SIG-M5 treated with dmso at 0.1 percent for 504 hours (cell line): ENCODE results near the gene KRTAP17-1.
"Not testable (repeated sequence)": the region's sequence is repeated elsewhere in the genome, so short reads cannot be mapped to it uniquely, and the experiment has no call there.

ENCODE experiments used
- DNase-seq: peaks from one replicate; lab custom pipeline; 2025; ENCODE audit not compliant: unreplicated experiment; lab: John Stamatoyannopoulos, UW

Gene KRTAP17-1

DNA sequence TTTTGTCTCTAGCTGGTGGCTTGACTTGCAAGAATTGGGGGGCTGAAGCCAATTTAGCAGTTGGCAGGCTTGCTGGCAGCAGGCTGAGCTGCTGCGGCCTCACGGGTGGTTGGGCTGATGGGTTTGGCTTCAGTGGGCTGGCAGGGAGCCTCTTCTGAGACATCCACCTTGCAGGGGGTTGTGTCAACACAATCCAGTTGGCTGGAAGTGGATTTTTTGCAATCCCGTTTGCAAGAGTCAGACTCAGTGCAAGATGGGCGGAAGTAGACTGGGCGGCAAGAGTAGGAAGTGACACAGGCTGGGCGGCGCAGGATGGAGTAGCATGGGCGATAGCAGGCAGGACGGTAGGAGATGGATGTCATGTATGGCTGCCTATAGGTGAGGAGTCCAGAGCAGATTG, 7.9 kb downstream of the KRTAP17-1 start:
- DNase-seq, result no peak

DNA sequence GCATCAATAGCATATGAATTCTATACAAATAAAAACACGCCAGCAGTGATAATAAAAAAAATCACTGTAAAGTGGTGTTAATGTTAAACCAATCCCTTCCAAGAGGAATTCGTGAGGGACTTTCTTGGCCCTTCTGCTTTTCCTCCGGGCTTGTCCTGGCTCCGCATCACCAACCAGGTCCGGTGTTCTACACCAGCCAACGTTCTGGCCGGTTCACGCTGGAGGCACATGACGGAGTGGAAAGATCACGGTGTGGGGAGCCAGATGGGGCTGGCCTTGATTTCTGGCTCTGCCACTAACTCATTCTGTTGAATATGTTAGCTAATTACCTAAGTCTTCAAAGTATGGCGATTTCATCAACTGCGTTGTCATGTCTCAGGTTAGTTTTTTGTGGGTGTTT, 11.4 kb downstream of the KRTAP17-1 start:
- DNase-seq, result no peak

DNA sequence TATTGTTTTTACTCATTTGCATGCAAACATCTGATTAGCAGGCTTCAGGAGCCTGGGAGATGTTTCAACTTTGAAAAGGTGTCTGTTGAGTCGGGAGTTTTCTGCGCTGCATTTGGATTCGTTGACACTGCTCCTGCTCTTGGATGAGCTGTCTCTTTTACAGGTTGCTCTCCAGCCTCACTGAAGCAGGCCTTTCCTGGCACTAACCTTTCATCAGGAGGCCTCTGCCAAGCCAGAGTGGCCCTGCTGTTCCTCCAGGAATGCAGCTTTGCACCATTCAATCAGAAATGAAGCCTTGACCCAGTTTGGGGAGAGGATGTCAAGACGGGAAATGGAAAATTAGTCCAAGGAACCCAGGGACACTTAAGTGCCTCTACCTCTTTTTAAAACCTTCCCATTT, 12.5 kb downstream of the KRTAP17-1 start:
- DNase-seq, result no peak

DNA sequence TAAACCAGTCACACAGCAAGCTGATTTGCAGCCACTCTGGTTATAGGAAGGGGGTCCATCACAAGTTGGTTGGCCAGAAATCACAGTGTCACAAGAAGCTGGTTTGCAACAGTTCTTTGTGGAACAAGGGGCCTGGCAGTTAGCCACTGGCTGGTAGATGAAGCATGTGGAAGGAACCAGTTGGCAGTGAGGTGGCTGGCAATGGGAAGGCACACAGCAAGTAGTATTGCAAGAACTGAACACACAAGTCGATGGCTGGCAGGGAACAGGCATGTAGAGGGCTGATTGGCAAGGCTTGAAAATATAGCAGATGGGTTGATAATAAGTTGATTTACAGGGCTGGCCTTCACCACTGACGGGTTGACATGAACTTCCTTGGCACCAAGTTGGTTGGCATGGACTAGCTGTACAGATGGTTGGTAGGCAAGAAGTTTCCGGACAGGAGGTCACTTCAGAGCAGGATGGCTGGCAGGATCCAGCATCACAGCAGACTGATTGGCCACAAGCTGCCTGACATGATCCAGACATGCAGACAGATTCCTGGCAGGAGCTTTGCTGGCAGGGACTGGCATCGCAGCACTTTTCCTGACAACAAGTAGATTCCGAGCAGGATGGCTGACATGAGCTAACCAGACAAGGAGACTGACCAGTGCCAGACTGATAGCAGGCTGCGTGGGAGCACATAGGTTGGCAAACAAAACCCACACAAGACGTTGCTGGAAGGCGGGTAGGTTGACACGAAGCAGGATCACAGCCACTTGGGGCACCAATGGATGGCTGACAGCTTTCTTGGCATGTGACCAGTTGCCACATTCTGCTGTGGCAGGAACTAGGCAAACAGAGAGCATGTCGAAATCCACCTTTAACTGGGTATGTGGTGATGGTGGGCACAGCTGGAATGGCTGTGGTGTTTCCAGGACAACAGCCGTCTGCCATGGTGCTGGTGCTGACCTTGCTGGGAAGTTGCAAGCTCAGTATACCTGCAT, 13.3 kb downstream of the KRTAP17-1 start, which contains the start of gene KRTAP29-1:
Gene KRTAP29-1 (minus strand): TSS at position 936 of the 986 bp plus-strand sequence. CDS start 0 bp downstream, at position 936.
- no peak for DNase-seq

DNA sequence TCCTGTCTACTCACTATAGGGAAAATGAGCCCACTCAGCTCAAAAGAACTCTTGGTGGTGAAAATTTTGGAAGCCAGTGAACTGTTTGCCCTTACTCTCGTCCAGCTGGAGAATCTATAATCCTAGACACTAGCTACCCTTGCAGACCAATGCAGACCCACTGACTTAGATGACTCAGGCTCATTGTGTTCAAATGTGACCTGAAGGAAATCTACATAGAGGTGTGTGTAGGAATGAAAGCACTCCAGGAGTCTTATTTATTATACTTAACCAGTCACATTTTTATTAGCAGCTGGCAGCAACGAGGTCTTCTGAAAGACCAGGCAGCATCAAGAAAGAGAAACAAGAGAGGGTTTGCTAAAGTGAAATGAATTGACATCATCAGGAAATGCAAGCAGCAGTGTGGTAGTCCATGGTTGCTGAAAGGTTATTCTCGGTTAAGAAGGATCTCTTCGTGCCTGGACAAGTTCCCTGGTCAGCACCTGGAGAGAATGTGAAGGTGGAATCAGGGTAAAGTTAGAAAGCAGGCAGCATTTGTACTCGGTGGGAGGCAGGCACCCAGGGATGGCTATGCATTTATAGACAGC, 14.2 kb downstream of the KRTAP17-1 start:
- no peak for DNase-seq

DNA sequence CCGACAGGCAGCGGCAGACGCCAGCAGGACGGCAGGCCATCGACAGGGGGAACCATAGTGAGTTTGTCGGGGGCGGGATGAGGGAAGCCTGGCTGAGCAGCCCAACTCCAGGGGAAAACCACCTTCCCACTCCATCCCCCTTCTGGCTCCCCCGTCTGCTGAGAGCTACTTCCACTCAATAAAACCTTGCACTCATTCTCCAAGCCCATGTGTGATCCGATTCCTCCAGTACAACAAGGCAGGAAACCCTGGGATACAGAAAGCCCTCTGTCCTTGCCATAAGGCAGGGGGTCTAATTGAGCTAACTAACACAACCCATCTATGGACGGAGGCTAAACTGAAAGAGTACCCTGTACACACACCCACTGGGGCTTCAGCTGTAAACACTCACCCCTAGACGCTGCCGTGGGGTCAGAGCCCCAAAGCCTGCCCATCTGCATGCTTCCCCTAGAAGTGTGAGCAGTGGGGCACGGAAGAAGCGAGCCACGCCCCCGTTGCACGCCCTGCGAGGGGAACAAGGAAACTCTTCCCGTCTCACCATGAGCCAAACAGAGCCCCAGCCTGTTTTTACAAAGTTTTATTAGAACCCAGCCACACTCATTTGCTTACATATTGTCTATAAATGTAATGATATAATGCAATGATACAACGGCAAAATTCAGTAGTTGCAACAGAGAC, 16.9 kb downstream of the KRTAP17-1 start:
- no peak for DNase-seq

DNA sequence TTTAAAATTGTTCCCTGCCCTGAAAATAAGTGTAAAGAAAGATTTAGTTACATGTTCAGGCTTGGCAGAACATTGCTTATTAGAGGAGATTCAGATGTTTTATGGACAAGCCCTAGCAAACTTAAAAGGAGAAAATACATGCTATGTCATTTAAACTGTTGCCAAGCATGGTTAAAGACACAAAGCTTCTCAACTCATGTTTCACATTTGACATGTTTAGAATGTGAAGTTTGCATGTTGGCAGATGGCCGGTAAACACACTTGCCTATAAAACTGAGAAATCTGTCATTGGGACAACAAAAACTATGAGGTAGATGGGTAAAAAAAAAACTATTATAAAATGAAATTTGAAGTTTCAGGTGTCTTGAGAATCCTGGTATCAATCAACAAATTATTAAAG, 18.7 kb downstream of the KRTAP17-1 start:
- DNase-seq, result no peak

DNA sequence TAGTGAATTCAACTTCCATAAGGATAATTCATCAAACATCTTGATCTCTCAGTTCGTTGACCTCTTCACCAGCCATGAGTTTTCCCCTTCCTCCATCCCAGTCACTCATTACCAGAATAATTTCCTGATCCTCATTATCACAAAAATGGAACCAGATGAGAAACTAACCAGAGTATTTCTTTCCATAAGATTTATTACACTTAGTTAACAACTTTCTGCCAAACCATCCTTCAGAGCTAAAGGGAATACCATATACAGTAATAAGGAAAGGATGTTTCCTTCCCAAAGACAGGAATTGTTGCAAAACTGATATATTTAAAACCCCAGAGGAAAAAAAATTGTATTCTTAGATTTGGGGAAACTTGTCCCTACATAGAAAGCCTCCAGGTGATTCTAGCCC, 21.5 kb downstream of the KRTAP17-1 start:
- DNase-seq, result no peak

DNA sequence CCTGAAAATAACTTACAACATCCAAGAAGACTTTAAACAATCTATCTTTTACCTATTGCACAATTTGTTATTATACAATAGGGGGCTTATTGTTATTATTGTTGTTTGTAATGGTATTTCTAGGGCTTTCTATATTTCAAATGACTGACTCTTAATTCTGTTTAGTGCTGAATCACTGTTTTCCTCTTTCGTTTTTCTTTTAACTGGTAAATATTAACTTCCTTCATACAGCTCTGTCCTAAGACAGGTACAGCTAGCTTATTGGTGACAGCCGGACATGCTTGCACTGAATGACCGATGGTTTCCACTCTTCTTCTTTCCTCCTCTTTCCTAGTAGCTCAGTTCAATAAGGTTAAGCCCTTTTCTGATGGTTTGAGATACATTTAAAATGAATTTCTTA, 28.5 kb downstream of the KRTAP17-1 start:
- DNase-seq, result no peak

DNA sequence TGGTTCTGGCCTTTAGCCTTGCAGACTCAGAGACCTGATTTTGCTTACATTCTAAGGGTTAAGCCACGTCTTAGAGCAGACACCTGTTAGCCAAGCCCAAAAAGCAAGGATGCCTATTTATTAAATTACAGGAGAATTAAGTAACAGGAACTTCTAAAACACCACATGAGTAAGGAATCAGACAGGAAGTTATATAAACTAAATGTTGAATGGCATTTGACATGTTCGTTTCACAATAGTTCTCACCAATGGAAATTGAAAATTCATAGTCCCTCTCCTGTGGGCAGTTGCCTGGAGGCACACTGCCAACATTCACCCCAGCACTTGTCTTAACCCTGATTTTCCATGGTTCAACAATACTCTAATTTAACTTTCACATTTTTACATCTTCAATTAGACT, 31.0 kb downstream of the KRTAP17-1 start:
- no peak for DNase-seq

DNA sequence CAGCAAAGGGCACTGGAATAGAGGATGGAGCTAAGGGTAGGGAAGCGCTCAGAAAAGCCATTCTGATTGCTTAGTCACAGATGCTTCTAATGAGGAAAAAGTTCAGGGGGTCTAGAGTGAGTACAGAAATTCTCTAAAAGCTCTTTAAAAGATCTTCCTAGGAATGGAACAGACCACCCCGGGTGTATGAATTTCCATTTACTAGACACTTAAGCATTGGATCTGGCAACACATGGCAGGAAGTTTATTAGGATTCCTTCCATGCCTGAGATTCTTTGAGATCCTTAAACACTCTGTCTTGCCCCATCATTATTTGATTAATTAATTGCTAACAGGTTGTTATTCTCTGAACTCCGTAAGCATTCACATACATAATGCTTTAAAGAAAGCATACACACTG, 31.5 kb downstream of the KRTAP17-1 start:
- no peak for DNase-seq

DNA sequence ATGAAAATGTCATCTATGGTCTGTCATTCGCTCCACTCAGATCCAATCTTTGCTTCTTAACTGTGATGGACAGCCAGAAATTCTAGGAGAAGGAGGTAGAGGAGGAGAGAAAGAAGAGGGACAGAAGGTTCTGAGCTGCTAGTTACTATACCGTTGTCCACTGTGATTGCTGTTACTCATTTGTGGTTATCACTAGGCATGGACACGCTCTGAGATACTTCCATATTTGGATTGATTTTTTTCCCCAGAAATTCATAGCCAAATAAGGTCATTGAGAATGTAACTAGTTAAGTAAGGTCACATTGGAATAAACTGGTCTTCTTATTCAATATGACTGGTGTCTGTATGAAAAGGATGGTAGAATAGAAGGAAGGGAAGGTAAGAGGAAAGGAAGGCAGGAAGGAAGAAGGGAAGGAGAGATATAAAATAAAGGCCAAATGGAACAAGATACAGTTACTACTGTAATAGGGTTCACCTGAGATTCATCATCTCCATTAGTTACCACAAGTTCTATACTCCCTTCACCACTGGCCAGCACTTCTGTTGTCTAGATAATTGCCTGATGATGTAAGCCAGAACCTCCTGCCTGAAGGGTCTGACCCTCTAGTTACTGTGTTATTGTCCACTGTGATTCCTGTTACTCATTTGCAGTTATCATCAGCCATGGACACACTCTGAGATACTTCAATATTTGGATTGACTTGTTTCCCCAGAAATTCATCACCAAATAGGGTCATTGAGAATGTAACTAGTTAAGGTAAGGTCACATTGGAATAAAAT, 37.1 kb downstream of the KRTAP17-1 start:
- no peak for DNase-seq

DNA sequence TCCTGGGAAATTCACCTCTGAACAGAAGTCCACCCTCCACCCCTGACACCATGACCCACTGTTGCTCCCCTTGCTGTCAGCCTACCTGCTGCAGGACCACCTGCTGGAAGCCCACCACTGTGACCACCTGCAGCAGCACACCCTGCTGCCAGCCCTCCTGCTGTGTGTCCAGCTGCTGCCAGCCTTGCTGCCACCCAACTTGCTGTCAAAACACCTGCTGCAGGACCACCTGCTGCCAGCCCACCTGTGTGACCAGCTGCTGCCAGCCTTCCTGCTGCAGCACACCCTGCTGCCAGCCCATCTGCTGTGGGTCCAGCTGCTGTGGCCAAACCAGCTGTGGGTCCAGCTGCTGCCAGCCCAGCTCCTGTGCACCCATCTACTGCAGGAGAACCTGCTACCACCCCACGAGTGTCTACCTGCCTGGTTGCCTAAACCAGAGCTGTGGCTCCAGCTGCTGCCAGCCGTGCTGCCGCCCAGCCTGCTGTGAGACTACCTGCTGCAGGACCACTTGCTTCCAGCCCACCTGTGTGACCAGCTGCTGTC, 39.8 kb downstream of the KRTAP17-1 start, which contains the start of gene KRTAP9-7:
Gene KRTAP9-7 (plus strand): TSS at position 51 of the 543 bp plus-strand sequence. CDS start 0 bp downstream, at position 51.
- not testable (repeated sequence) for DNase-seq

DNA sequence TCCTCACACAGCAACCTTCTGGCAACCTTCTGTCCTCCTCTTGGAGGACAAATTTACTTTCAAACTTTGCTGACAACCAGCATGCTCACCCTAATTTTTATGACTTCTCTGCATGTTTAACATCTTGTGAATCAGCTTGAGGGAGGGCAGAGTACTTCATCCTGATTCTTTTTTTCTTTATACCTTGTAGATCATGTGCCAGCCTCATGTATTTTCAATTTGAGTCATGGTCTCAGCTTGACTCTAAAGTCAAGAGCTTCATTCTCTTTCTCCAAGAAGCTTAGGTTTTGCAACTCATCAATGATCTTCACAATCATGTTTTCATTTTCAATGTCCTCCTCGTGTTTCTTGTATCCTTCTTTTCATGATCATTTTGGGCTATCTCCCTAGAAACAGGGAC, 43.7 kb downstream of the KRTAP17-1 start:
- no peak for DNase-seq

DNA sequence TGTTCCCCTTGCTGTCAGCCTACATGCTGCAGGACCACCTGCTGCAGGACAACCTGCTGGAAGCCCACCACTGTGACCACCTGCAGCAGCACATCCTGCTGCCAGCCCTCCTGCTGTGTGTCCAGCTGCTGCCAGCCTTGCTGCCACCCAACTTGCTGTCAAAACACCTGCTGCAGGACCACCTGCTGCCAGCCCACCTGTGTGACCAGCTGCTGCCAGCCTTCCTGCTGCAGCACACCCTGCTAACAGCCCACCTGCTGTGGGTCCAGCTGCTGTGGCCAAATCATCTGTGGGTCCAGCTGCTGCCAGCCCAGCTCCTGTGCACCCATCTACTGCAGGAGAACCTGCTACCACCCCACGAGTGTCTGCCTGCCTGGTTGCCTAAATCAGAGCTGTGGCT, 44.2 kb downstream of the KRTAP17-1 start:
- DNase-seq, result not testable (repeated sequence)

DNA sequence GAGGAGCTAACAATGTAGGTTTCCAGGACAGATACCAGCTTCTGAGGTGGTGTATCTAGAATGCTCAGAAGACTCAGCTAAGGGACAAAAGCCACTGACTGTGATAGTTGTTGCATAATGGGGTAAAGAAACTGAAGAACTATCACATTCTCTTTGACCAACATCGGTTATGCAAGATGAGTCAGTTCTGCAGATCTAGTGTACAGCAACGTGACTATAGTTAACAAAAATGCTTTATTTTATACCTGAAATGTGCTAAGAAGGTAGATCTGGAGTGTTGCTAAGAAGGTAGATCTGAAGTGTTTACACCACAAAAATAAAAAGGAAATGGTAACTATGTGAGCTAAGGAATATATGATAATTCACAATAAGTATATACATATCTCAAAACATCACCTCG, 47.8 kb downstream of the KRTAP17-1 start:
- DNase-seq, result no peak

DNA sequence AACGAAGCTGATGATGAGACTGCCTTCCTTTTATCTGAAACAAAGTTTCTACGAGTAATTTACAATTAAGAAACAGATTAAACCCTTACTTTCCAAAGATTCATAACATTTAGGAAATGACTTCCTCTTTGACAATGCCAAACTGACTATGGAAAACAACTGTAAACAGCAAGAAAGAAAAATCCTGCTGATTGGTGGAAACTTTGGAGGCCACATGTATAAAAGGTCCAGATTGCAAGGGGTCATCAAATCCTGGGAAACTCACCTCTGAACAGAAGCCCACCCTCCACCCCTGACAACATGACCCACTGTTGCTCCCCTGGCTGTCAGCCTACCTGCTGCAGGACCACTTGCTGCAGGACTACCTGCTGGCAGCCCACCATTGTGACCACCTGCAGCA, 50.4 kb downstream of the KRTAP17-1 start, which contains the start of gene KRTAP9-6:
Gene KRTAP9-6 (plus strand): TSS at position 301 of the 400 bp plus-strand sequence. CDS start 0 bp downstream, at position 301.
- DNase-seq, result no peak
